DMS 273 (cell line): ENCODE measurements around the gene UBTD2.
"Not testable (repeated sequence)": the region's sequence is repeated elsewhere in the genome, so short reads cannot be mapped to it uniquely, and the experiment has no call there.

Experiments used
- DNase-seq: peaks from one replicate; lab custom pipeline; 2025; ENCODE audit not compliant: unreplicated experiment; lab: John Stamatoyannopoulos, UW

UBTD2 gene

DNA sequence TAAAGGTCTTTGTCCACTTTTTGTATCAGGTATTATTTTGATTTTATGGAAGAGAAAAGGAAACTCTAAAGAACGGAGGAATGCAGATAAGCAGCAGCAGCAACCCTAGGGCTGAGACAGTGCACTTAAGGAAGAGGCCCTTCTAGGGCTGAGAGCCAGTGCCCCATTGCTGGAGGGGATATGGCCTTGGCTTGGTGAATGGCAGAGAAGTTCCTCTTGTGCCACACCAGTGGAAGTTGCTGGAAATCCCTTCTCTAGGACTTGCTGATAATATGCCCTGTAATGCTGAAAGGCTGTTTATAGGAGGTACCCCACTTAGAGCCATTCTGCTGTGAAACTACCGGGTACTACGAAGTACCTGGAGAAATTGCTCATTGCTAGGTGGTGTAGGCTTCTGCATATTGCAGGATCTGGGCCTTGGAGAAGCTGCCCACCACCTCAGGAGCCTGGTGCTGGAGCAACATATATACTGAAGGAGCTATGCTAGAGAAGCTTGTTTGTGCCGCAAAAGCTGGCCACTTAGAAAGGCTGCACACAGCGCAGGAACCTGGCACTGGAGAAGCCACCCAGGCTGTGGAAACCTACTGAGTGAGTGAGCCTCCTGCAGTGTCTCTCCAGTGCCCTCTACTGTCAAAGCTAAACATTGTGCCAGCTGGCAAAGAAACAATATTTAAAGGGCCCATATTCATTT, 9.6 kb upstream of the UBTD2 start:
- DNase-seq: peak; percentile 90

DNA sequence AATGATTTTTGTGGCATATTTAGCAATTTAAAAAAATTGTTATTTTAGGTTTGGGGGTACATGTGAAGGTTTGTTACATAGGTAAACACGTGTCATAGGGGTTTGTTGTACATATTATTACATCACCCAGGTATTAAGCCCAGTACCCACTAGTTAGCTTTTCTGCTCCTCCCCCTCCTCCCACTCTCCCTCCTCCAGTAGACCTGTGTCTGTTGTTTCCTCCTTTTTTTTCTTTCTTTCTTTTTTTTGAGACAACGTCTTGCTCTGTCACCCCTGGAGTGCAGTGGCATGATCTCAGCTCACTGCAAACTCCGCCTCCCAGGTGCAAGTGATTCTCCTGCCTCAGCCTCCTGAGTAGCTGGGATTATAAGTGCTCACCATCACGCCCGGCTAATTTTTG, 8.3 kb upstream of the UBTD2 start:
- not testable (repeated sequence) for DNase-seq

DNA sequence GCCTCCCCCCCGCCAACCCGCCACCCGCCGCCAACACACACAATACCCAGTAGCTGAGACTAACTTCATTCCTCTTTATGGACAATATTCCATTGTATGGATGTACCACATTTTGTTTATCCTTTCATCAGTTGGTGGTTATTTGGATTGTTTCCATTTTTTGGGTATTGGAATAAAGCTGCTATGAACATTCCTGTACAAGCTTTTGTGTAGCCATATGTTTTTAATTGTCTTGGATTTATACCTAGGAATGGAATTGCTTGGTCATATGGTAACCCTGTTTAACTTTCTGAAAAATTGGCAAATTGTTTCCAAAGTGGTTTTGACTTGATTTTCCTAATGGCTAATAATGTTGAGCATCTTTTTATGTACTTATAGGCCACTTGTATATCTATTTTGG, 4.9 kb upstream of the UBTD2 start:
- no peak for DNase-seq

DNA sequence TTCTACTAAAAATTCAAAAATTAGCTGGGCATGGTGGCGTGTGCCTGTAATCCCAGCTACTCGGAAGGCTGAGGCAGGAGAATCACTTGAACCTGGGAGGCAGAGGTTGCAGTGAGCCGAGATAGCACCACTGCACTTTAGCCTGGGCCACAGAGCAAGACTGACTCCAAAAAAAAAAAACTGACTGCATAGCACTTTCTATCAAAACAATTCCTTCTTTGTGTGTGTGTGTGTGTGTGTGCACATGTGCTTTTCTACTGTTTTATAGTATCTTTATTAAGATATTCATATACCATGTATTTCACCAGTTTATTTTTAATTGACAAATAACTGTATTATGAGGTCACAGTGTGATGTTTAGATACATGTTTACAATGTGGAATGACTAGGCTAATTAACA, 3.6 kb upstream of the UBTD2 start:
- DNase-seq: not testable (repeated sequence)

DNA sequence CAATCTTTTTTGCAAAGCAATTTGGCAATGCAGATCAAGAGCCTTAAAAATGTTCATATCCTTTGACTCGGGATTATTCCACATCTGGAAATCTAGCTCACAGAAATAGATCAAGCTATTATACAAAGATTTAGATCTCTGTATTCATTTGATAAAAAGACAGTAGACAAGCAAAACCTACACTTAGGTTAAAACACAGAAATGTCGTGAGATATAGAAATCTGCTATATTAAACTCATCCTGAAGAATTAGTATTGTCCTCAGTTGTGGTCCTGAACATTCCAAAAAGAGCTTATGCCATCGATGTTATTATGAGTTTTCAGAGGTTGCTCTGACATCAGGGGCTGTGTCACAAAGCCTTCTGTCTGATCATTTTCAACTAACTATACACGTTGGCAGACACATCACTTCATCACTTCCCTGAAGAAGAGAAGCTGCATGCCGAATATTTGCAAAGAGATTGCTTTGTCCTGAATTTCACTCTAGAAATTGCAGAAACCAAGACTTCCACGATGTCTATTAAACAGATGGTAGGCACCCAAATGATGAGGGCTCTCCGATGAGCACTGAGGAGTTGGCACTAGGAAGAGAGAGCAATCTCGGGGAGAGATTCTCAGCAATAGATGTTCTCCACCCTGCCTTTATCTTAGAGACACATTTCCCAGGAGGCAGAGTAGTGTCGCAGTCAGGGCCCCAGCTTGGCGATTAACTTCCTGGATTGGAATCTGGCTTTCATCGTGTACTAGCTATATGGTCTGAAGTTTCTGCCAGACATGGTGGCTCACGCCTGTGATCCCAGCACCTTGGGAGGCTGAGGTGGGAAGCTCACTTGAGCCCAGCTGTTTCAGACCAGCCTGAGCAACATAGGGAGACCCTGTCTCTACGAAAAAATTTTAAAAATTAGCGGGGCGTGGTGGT, 1.9 kb upstream of the UBTD2 start:
- no peak for DNase-seq

DNA sequence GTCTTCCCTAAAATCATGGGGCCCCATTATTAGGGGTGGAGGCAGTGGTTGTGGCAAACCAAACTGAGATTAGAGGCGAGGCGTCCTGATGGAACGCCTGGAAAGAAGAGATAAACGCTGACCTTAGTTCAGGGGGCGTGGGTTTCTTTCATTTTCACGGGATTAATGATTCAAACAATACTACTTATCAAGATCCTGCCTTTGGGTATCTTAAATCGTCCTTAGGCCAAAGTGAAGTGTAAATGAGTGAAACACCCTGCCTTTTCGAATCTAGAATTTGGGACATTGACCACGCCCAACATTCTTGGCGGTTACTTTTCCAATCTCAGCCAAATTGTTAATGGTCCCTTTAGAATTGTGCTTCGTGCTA, 1.0 kb upstream of the UBTD2 start:
- peak; percentile 37 for DNase-seq

DNA sequence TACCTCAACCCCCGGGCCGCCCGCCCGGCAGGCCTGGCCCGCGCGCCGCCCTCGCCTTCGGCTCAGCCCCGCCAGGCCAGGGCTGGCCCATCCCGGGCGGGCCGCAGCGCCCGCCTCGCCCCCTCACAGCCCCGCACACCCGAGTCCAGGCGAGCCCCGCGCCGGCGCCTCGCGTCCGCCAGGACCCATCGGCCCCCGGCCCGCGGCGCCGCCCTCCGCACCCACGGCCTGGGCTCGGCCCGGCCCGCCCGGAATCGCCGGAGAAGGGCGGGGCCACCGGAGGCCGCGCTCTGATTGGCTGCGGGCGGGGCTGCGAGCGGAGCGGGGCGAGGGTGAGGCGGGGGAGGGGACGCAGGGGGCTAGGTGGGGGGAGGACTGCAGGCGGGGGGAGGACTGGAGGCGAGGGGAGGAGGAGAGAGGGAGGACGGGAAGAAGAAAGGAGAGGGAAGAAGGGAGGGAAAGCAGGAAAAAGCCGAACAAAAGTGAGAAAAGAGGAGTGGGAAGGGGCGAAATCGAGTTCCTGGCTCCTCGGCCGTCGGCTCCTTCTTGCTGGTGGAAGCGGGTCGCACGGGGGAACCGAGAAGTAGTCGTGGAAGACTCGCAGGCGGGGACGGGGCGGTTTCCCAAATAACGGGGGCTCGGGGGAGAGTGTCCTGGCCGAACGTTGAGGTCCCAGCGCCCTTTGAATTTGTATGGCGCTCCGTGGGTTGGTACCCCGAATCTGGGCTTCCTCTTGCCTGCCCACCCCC, 472 bp upstream of the UBTD2 start:
- DNase-seq: peak; percentile 95

DNA sequence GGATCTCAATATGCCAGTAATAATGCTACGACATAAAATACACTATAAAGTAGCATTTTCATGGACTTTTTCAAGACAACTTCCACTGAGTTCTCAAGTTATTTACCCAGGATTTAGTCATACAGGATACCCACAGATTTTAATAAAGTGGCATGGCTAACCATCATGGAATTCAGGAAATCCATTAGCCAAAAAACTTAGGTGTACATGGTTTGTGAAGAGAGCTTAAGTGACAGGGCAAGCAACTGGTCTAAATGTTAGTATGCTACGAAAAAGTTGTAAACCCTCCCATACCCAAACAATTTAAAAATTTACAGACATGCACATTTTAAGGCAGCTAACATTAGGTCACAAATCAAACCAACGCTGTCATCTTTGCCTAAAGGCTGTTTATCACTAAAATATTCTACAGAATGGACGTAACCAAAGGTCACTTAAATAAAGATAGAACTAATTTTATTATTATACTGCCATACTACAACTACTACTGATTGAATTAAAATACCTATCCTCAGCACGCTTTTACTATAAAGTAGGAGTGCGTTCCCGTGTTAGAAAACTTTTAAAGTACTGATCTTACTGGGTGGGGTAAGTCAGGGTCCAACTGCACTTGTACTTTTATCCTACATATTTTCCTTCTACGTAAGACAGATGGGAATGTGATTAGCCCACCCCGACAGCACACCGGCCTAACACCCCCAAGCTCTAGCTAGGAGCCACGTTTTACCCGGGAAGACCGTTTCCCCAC, 1.1 kb downstream of the UBTD2 start:
- no peak for DNase-seq

DNA sequence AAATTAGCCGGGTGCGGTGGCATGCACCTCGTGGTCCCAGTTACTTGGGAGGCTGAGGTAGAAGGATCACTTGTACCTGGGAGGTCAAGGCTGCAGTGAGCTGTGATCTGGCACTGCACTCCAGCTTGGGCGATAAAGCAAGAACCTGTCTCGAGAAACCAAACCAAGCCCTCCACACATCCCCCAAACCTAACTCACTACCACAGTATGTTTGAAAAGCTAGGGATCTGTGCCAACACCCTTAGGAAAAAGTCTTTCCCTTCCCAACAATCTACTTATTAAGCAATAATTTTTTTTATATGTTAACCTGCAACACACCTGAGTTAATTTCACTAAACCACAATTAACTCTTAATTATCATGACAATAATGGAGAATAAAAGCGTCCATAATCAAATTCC, 2.2 kb downstream of the UBTD2 start:
- peak; percentile 29 for DNase-seq

DNA sequence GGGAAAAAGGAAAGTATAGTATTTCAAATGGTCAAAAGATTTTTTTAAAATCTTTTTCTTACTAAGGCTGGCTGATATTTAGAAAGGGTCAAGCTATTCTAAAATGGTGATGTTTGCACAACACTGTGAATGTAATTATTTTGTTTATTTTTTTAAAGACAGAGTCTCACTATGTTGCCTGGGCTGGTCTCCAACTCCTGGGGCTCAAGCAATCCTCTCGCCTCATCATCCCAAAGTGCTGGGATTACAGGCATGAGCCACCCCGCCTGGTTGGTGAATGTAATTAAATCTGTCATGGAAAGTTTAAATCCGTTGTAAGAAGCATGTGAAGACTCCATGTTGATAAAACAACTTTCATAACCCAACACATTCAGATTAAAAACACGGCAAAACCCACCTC, 2.6 kb downstream of the UBTD2 start:
- peak; percentile 58 for DNase-seq

DNA sequence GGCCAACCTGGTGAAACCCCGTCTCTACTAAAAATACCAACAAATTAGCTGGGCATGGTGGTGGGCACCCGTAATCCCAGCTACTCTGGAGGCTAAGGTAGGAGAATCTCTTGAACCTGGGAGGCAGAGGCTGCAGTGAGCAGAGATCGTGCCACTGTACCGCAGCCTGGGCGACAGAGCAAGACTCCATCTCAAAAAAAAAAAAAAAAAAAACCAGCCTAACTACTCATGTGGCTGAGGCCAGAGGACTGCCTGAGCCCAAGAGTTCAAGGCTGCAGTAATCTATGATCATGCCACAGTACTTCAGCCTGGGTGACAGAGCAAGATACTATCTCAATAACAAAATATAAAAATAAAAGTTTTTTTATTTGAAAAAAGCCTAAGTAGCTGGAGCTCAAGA, 3.2 kb downstream of the UBTD2 start:
- DNase-seq: no peak

DNA sequence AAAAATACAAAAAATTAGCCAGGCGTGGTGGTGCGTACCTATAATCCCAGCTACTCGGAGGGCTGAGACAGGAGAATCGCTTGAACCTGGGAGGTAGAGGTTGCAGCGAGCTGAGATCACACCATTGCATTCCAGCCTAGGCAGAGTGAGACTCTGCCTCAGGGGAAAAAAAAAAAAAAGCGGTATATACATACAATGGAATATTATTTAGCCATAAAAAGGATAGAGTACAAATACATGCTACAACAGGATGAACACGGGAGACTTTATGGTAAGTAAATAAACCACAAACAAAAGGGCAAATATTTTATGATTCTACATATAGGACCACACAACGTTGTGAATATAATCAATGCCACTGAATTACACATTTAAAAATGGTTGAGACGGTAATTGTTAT, 5.2 kb downstream of the UBTD2 start:
- DNase-seq: no peak

DNA sequence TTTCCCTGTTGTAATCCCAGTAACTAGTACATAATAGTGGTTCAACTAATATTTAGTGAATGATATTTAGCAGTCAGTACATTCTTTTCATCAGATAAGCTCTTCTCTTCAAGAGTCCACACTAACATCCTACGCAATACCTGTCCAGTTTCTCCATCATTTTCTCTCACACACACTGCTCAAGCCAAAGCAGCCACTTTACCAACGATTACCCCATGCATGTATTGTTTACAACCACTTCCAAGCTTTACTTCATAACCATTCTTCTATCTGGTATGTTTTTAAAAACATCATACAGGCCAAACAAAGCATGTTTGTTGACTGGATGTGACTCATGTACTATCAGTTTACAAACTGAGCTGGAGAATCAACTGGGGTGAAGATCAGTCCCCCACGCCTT, 7.3 kb downstream of the UBTD2 start:
- DNase-seq: no peak

DNA sequence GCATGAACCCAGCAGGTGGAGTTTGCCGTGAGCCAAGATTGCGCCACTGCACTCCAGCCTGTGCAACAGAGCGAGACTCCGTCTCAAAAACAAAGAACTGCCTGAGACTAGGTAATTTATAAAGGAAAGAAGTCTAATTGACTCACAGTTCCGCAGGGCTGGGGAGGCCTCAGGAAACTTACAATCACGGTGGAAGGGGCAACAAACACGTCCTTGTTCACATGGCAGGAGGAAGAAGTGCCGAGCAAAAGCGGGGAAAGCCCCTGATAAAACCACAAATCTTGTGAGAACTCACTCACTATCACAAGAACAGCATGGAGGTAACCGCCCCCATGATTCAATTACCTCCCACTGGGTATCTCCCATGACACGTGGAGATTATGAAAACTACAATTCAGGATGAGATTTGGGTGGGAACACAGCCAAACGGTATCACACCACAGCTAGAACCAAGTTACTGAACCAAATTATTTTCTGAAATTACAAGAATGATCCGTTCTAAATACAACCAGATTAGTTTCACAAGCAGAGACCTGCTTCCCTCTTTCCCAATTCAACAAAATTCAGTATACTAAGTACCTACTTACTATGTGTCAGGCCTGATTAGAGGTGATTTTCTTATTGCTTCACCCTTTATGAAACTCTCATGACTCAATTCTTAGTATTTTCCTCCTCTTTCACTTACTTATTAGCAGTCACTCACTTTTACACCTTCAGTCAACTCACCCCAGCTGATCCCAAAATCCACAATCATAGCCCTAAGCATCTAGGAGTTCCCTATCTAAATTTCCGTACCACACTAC, 8.4 kb downstream of the UBTD2 start:
- DNase-seq: no peak

DNA sequence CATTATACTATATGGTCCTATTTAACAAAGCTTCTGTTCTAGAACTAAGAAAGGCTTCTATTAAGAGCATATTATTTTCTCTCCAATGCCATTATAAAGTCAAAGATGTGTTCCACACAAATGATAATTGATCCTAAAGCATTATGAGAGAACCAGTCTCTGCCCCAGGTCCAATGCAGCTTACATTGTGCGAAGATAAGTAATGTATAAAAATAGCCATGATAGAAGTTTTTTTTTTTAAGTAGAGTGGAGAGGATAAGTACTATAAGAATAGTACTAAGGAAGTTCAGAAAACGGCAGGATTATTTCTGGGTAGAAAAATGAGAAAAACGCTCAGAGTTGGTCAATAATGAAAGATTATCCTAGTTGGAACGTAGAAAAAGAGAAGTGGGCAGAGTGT, 15.6 kb downstream of the UBTD2 start:
- no peak for DNase-seq

DNA sequence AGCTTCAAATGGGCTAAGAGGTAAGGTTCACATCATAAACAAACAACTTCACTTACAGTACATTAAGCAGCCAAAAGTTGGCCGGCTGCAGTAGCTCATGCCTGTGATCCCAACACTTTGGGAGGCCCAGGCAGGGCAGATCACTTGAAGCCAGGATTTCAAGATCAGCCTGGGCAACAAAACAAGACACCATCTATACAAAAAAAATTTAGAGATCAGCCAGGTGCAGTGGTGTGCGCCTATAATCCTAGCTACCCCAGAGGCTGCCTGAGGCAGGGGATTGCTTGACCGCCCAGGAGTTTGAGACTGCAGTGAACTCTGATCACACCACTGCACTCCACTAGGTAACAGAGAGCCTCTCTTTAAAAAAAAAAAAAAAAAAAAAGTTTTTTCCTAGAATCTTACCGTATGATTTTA, 16.9 kb downstream of the UBTD2 start:
- no peak for DNase-seq

DNA sequence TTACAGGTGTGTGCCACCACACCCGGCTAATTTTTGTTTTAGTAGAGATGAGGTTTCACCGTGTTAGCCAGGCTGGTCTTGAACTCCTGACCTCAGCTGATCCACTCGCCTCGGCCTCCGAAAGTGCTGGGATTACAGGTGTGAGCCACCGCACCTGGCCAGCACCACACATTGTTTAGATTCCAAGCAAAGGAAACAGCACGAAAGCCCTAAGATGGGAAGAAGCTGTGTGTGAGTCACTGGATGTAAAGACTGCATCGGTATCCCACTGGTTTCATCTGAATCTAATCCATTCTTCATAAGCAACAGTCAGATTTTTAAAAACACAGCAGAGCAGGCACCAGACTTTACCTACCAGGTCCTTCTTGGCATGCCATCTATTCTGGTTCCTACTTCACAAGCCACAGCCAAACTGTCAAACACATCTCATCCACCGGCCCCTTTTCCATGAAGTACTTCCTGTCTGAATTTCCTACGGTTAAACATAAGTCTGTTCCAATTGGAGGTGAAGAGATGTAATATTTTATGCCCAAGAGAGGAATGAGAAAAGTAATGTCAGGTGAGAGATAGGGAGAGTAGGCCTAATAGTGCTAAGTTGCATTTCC, 17.4 kb downstream of the UBTD2 start:
- no peak for DNase-seq

DNA sequence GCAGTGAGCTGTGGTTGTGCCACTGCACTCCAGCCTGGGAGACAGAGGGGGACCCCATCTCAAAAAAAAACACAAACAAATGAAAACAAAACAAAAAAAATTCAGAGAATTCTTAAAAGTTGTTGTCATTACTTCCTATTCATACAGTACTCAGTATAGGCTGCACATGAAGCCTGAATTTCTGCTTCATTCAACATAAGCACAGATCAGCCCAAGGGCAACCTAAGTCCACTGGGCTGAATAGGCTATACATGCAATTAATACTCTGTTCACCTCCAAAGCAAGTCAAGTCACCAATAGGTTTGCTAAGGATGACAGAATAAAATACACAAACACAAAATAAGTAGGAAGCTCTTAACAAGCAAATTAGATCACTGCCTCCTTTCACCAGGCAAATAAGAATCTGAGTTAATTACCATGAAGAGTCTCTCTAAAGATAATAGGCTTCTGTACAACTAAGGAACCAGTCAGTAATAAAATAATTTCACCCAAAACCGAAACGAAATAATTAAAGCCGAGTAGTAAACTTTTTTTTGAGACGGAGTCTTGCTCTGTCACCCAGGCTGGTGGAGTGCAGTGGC, 18.7 kb downstream of the UBTD2 start:
- no peak for DNase-seq

DNA sequence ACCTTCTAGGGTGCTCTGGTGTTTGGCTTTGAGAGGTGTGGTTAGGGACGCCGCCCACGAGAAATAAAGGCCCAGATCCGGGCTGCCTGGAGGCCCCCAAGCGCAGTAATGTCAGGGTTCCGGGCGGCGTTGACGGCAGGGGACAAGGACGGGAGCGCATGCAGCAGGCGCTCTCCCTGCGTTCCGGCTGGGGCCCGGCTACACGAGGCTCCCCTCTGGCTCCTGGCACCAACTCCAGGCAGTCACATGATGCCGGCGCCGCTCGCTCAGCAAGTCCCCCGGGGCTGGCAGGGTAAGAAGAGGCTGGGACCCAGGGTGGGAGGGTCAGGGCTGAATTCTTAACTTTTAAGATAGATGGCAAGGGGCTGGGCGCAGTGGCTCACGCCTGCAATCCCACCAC, 28.1 kb downstream of the UBTD2 start:
- no peak for DNase-seq

DNA sequence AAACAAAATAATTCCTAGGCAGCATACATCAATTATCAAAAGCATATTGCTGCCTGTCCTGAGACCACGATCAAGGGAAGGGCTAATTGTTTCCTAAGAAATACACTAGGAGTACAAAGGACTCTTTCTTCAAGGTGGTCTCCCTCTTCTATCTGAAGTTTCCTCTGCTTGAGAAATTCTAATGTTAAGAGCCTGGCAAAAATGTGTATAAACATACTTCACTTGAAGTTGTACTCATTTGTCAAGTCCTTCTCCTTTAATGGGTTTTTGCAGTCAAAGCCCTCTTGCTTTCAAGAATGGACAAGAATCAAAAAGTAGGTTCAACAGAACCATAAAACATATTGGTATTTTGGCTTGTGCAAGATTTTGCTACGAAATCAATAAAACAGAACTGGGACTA, 31.1 kb downstream of the UBTD2 start:
- no peak for DNase-seq
